GM21717 (cell line): ENCODE results near the gene MYO7B.

Experiments
- ATAC-seq: cut with Tn5 transposase; IDR thresholded peaks from one replicate; pipeline ENCODE4 v1.9.1; 2021; ENCODE audit warnings: mild to moderate bottlenecking, moderate library complexity; ENCODE audit not compliant: unreplicated experiment

The MYO7B gene

GRCh38 chr2:127586136-127586535 lies 50.7 kb downstream of the MYO7B start:
- ATAC-seq: no peak

GRCh38 chr2:127586746-127587295 lies 51.3 kb downstream of the MYO7B start:
- ATAC-seq: no peak

DNA sequence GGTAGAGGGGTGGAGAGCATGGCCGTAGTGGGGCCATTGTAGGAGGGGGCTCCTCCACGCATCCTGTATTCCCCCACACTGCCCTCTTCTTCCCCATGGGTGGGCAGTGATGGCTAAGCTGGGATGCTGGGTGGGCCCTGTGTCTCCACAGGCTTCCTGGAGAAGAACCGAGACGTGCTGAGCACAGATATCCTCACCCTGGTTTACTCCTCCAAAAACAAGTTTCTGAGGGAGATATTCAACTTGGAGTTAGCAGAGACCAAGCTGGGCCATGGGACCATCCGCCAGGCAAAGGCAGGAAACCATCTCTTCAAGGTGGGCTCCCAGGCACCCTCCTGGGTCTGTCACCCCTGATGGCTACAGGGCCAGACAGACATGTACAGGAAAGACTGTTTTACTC lies 52.8 kb downstream of the MYO7B start:
- no peak for ATAC-seq

DNA sequence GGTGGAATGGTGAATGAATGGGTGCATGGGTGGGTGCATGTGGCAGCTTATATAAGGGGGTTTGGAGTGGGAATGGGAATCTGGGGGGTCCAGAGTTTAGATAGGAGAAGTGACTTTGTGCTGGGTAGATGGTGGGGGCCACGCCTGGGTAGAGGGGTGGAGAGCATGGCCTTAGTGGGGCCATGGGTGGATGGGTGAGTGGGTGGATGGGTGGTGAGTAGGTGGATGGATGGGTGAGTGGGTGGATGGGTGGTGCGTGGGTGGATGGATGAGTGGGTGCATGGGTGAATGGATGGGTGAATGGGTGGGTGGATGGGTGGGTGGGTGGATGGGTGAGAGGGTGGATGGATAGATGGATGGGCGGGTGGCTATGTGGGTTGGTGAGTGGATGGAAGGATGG lies 53.9 kb downstream of the MYO7B start:
- no peak for ATAC-seq

DNA sequence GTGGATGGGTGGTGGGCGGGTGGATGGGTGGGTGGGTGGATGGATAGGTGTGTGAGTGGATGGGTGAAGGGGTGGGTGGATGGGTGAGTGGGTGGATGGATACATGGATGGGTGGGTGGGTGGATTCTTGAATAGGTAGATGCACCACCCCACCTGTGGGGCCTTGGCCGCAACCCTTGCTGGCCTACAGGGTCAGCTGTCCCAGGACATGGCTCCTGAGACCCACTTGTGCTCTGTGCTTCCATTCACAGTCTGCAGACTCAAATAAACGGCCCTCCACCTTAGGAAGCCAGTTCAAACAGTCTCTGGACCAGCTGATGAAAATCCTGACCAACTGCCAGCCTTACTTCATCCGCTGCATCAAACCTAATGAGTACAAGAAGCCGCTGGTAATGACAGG lies 54.4 kb downstream of the MYO7B start:
- ATAC-seq: no peak

DNA sequence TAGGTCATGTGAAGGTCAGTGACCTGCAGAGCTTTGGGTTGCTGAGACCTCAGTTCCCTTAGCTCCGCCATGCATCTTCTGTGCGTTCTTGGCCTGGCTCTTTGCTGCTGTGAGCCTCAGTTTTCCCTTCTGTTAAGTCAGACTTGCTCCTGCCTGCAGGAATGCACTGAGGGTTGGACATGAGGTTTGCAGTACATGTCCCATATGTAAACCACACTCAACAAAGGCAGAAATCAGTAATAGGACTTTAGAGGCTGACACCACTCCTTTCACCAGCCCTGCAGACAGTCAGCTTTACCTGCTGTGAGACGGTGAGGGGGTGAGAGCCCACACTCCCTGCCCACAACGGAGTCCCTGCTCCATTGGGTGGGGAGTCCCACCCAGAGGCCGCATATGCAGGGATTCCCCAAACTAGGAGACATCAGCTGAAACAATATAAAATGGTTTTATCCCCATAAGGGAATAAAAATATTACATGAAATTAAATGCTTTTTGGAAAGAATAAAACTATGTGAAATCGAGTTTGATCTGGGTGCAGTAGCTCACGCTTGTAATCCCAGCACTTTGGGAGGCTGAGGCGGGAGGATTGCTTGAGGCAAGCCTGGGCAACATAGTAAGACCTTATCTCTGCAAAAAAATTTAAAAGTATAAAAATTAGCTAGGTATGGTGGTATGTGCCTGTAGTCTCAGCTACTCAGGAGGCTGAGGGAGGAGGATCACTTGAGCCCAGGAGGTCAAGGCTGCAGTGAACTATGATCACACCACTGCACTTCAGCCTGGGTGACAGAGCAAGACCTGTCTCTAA lies 55.1 kb downstream of the MYO7B start:
- no peak for ATAC-seq

DNA sequence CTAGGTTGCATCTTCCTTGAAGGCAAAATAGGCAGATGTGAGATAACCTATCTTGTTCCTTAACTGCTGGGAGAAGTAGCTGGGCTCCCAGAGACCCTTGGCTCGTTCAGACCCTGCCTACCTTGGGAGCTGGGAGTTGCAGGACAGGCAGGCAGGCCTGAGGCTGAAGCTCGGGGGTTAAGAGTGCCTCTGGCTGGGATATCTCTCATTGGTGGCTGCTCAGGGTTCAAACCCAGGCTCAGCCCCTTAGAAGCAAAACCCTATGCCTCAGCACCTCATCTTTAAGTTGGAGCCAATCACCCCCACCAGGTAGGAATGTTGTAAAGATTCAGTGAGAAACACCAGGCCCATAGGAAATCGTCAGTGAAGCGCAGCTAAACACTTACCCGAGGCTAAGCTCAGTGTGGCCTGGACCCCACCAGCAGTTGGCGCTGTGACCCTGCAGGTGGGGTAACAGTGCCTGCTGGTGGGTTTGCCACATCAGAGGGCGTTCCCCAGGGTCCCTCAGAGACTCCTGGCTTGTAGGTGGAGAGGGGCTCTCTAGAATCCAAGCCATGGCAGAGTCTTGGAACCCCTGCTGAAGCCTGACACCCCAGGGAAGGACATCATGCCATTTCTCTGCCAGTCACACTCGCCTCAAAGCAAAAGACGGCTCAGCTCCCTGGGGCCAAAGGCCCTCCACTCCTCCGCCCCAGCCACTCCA lies 55.9 kb downstream of the MYO7B start:
- ATAC-seq: no peak

- no peak for ATAC-seq
Measured at GRCh38 chr2:127592761-127593227, 57.3 kb downstream of the MYO7B start.

- no peak for ATAC-seq
Measured at GRCh38 chr2:127593228-127594115, 58.0 kb downstream of the MYO7B start.

DNA sequence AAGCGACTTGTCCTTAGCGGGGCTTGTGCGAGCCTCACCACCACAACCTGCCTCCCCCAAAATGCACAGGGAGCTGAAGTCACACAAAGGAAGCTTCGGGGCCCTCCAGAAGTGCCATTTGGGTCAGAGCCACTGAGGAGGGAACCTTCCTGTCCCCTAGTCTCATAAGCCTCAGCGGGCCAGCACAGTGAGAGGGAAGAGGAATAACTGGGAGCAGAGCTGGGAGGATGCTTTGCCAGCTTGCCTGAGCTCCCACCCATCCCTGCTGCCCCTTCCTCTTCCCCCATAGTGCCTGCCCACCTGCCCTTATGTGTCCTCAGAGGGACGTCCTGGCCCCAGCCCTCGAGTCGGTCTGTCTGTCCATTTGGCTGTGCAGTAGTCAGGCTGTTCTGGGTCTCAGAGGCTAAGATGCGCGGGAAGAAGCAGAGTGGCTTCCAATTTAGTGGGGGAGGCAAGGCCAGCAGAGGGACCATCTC lies 58.7 kb downstream of the MYO7B start:
- ATAC-seq: no peak

DNA sequence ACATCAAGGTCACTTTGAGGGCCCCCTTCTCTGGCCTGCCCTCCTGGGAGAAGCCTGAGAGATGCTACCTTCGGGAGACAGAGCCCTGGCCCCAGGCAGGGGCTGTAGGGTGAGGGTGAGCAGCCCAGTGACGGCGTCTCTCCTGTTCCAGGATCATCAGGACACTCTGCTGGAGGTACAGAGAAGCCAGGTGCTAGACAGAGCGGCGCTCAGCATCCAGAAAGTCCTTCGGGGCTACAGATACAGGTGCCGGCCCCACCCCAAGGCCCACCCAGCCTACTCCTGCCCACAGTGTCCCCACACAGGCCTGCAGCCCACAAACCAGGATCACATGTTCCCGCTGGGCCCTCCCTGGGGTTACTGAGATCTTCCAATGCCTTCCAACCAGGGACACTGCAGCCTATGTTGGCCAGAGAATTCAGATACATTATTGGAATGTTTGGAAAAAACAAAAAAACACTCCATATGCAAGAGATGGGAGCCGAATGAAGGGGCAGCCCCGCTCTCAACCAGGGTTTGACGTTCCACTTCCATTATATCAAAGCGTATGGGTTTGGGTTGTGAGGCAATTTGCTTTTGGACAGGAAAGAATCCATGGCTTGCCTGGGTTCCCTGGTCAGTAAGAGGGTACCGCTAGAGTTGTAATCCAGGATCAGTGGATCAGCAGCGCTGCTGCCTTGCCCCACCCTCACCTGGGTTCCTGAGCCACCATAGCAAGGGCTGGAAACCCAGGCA lies 61.0 kb downstream of the MYO7B start:
- no peak for ATAC-seq

GRCh38 chr2:127597046-127597983 lies 61.8 kb downstream of the MYO7B start:
- no peak for ATAC-seq

DNA sequence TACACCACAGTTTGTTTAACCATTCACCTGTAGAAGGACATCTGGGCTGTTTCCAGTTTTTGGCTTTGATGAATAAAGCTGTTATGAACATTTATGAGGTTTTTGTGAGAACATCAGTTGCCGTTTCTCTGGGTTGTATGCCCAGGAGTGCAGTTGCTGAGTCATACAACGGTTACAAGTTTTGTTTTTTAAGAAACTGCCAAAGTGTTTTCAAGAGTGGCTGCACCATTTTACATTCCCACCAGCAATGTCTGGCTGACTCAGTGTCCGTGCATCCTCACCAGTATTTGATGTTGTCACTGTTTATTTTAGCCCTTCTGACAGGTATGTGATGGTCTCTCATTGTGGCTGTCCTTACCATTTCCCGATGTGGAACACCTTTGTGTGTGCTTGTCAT lies 62.5 kb downstream of the MYO7B start:
- no peak for ATAC-seq

DNA sequence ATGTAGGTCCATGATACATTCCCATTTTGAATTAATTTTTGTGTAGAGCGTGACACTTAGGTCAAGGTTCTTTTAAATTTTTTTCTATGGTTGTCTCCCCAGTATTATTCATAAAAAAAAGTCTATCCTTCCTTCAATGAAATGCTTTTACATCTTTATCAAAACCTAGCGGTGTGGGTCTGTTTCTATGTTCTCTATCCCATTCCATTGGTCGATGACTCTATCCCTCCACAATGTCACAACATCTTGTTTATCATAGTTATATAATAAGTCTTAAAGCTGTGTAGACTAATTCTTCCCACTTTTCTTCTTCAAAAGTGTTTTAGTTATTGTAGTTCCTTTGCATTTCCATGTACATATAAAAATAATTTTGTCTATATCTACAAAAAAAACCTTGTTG lies 63.2 kb downstream of the MYO7B start:
- no peak for ATAC-seq

GRCh38 chr2:127599211-127599610 lies 63.7 kb downstream of the MYO7B start:
- ATAC-seq: no peak

DNA sequence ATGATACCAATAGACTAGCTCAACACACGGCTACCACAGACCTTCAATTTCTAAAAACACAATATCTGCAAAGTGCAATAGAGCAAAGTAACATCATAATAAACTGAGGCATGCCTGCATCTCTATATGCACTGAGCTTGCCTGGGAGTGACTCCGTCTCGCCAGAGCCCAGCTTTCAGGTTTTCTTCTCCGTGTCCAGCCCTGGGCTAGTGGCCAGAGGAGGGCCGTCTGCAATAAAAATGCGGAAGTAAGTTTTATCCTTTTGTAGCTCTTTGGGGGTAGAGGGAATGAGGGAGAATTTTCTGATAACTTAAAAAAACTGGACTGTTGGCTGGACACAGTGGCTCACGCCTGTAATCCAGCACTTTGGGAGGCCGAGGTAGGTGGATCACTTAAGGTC lies 69.5 kb downstream of the MYO7B start:
- no peak for ATAC-seq

DNA sequence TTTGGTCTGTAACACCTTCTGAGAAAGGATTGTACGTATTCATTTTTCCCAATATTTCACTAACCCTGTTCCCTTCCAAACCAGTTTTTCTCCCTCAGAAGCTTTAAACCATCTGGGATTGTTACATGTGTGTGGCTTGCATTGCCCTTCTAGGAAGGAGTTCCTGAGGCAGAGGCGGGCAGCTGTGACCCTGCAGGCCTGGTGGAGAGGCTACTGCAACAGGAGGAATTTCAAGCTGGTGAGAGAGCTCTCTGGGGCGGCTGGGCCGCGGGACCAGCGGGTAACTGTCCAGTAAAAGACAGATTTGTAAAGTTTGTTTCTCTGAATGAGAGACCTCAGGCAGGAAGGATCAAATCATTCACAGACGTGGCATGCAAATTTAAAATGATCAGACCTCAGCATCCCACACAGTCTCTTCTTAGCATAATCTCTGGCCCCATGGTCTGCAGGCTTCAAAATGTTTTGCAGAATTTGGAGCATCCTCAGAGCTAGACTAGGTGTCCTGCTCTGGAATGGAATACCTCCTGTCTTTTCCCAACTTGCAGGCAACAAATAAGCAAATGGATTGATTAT lies 70.3 kb downstream of the MYO7B start:
- no peak for ATAC-seq

DNA sequence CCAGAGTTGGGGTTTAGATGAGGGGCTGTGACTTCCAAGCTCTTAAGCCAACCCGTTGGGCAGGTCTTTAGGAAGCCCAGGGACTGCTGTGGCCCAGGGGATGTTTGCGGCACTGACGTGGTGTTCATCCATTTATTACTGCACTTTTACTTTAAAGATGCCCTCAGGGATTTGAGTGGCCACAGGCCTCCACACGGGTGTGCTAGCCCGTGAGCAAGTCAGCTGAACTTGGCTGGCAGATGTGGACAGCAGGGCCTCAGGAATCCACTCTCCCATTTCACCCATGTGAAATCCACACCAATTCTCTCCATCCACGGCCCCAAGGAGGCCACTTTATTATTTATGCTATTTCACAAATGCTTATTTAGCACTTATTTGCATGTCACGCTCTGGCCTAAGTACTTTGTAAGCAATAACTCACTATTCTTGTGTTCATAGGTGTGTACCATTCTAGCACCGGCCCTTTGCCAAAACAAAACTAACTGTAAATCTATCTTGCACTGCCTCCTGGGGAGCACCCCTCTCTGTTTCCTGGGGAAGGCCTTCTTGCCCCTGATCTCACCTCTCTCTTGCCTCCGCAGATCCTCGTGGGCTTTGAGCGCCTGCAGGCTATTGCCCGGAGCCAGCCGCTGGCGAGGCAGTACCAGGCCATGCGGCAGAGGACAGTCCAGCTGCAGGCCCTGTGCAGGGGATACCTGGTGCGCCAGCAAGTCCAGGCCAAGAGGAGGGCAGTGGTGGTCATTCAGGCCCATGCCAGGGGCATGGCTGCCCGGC lies 71.3 kb downstream of the MYO7B start:
- no peak for ATAC-seq
